Activated T-helper 17 cell treated with anti-CD3 and anti-CD28 coated beads, Interleukin-2, amount 50 U/mL, for 72 hours (primary cell): ENCODE results near the gene AOAH. TPM values are rescaled to one million over a fixed set of nuclear protein-coding genes. Genes with fewer than 3 reads are reported as not detected.
A peak's percentile ranks its signal among the peaks of the same experiment; 100 is the strongest.
"Not testable (repeated sequence)": the region's sequence is repeated elsewhere in the genome, so short reads cannot be mapped to it uniquely, and the experiment has no call there.

Source experiments
- ATAC-seq: fragments of 150-1000 bp; cut with Tn5 transposase; replicated peaks from 2 replicates; pipeline ENCODE4 v1.10.0; 2021; ENCODE audit warnings: mild to moderate bottlenecking, moderate library complexity
- H3K27ac Mint-ChIP-seq: one replicate; pipeline ENCODE4 v1.8.0; 2022; ENCODE audit warnings: mixed read lengths
- H3K27me3 Mint-ChIP-seq: one replicate; pipeline ENCODE4 v1.8.0; 2022; ENCODE audit warnings: mixed read lengths
- H3K36me3 Mint-ChIP-seq: one replicate; pipeline ENCODE4 v1.8.0; 2022; ENCODE audit warnings: low read depth, mild to moderate bottlenecking, mixed read lengths
- H3K4me1 Mint-ChIP-seq: one replicate; pipeline ENCODE4 v1.8.0; 2022; ENCODE audit warnings: mixed read lengths
- H3K4me3 Mint-ChIP-seq: one replicate; pipeline ENCODE4 v1.8.0; 2022; ENCODE audit warnings: mild to moderate bottlenecking, mixed read lengths
- H3K9me3 Mint-ChIP-seq: one replicate; pipeline ENCODE4 v1.8.0; 2022; ENCODE audit warnings: mixed read lengths
- total RNA-seq, 2 donors: library from RNA; stranded (reverse); gene quantifications; one replicate each; pipeline ENCODE4 v1.2.3, GENCODE V29; 2022

AOAH gene
- total RNA-seq, 2 donors from 2014 or later: 1.4 to 2.9 TPM

DNA sequence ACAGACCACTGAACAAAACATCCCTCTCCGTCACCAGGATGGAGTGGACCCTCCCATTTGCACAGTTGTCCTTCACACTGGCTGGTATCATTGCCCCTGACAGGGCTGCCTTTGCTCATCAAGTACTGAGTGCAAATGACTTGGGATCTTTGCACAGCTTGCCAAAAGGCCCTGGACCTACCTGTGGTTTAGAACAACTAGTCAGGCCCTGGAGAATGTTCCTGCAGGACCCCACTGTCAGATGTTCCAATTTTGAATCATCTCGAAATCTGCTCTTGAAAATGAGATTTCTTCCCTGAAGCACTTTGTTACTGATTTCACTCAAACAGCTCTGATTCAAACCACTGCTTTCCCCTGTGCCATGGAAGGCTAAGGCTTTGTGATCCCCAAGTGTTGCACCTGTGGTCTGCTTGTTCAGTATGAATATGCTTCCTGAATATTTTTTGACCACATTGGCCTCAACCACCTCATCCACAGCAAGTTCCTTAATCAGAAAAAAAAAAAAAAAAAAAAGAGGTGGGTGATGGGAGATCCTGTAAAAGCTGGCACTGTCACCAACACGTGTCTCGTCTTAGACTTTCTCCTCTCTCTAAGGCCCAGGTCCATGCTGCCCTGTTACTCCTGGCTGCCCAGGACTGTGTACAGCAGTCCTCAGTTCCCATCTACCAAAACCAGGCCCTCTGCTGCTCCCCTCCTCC is 2.7 kb upstream of the AOAH start:
- H3K4me1 Mint-ChIP-seq: peaks cover 44% of the 10 kb centered on the region
- H3K27me3 Mint-ChIP-seq: no peaks in the 10 kb centered on the region
- H3K27ac Mint-ChIP-seq: peak overlapping the region; percentile 33
- ATAC-seq: peak; percentile 82
- no peaks in the 10 kb centered on the region for H3K36me3 Mint-ChIP-seq
- H3K4me3 Mint-ChIP-seq: peak overlapping the region; percentile 15
- peaks cover 4% of the 10 kb centered on the region for H3K9me3 Mint-ChIP-seq

DNA sequence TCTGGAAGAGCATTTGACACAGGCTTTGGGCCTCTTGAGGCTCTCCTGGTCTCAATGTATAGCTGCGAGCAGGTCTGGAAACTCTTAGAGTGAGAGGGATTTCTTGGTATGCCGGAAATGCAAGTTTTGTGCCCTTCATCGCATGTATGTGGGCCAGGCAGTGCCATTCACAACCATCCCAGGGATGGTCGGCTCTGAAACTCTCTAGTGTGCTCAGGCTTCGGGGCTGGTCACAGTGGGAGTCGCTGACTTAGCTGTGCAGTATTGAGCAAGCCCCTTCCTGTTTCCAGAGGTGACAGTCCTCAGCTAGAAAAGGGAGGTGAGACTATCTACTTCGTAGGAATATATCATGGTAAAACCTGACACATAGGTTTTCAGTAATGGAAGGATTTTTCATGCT is 2.0 kb upstream of the AOAH start:
- no peaks in the 10 kb centered on the region for H3K27me3 Mint-ChIP-seq
- H3K36me3 Mint-ChIP-seq: no peaks in the 10 kb centered on the region
- ATAC-seq: peak; percentile 22
- H3K4me1 Mint-ChIP-seq: peaks cover 44% of the 10 kb centered on the region
- H3K4me3 Mint-ChIP-seq: peak overlapping the region; percentile 15
- peaks cover 4% of the 10 kb centered on the region for H3K9me3 Mint-ChIP-seq
- peak overlapping the region; percentile 33 for H3K27ac Mint-ChIP-seq

DNA sequence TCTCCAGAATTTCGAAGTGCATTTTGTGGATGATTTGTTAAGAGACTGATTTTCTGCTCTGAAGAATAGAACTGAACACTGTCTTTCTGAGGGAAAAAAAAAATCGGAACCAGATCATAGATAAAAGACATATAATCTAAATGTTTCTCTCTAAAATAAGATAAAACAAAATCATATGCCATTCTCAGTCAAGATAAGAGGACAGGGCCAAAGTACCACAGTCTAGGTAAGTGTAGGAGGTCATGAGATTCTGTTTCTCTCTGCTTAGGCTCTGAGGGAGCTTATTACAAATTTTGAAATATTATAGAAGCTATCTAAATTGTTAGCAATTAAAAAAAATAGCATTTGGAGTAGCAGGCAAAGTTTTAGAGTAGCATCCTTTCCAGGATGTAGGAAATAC is 702 bp upstream of the AOAH start:
- Mint-ChIP-seq H3K4me1 (peaks cover 44% of the 10 kb centered on the region), H3K27me3 (no peaks in the 10 kb centered on the region), H3K36me3 (no peaks in the 10 kb centered on the region), H3K4me3 (peak overlapping the region; percentile 71), H3K9me3 (peaks cover 4% of the 10 kb centered on the region), H3K27ac (peak overlapping the region; percentile 87)
- no peak for ATAC-seq

DNA sequence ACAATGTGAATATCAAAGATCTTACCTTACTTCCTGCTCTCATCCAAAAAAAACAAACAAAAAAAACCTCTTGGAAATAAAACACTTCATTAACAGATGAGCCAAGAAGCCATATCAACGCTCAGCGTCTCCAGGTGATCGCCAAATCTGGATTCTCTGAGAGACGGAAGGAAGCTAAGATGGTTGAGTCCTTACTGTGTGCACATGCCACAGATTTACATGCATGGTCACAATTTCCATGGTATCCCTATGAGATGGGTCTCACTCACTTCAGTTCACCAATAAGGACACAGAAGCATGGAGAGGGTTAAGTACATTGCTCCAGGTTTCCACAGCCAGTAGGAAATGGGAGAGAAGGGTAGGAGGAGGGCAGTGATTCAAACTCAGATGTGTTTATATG is 1.0 kb downstream of the AOAH start:
- no peaks in the 10 kb centered on the region for H3K36me3 Mint-ChIP-seq
- ATAC-seq: no peak
- H3K4me3 Mint-ChIP-seq: peak overlapping the region; percentile 71
- H3K27ac Mint-ChIP-seq: no peak overlapping the region
- H3K9me3 Mint-ChIP-seq: no peaks in the 10 kb centered on the region
- no peaks in the 10 kb centered on the region for H3K27me3 Mint-ChIP-seq
- peaks cover 39% of the 10 kb centered on the region for H3K4me1 Mint-ChIP-seq

- no peaks in the 10 kb centered on the region for H3K9me3 Mint-ChIP-seq
- H3K27me3 Mint-ChIP-seq: no peaks in the 10 kb centered on the region
- ATAC-seq: no peak
- peaks cover 10% of the 10 kb centered on the region for H3K4me1 Mint-ChIP-seq
- H3K4me3 Mint-ChIP-seq: no peak overlapping the region
- H3K27ac Mint-ChIP-seq: no peak overlapping the region
- no peaks in the 10 kb centered on the region for H3K36me3 Mint-ChIP-seq
These were observed 5.1 kb downstream of the AOAH start for GRCh38 chr7:36719083-36719632.

DNA sequence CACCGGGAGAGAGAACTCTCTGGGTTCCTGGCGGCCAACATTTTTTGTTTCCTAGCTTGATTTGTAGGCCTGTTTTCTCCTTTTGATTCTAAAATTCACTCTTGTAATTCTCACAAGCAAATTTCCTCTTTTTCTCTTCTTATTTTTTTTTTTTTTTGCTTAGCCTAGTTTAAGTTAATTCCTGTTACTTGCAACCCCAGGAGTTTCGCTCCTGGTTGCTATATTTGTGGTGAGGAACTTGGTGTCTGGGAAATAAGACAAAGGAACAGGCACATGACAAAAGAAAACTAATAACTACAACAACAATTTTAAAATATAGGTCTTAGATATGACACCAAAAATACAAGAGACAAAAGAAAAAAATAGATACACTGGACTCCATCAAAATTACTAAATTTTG is 6.7 kb downstream of the AOAH start:
- Mint-ChIP-seq H3K27me3 (no peaks in the 10 kb centered on the region), H3K4me1 (no peaks in the 10 kb centered on the region), H3K9me3 (no peaks in the 10 kb centered on the region), H3K4me3 (no peak overlapping the region), H3K27ac (no peak overlapping the region), H3K36me3 (no peaks in the 10 kb centered on the region)
- no peak for ATAC-seq

- H3K9me3 Mint-ChIP-seq, H3K4me3 Mint-ChIP-seq, H3K4me1 Mint-ChIP-seq, H3K27me3 Mint-ChIP-seq, H3K36me3 Mint-ChIP-seq, ATAC-seq, H3K27ac Mint-ChIP-seq: not testable (repeated sequence)
These were observed 7.5 kb downstream of the AOAH start for GRCh38 chr7:36716802-36717201.

DNA sequence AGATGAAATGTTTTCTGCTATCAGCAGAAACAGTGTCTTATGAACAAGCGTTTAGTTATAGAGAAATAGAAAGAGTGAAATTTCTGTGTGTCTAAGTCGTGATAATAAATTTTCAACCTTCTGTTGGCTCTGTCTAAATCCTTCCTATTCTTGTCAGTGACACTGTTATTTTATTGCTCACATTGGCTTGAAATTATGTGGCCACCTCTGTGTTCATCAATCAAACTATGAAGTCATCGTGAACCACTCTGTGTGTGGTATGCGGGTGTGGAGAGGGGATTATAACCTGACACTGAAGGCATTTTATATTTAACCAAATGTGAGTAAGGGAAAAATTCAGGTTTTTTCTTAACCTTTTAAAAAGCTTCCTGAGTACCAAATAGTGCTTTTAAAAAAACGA is 12.3 kb downstream of the AOAH start:
- H3K4me1 Mint-ChIP-seq: peaks cover 10% of the 10 kb centered on the region
- no peak overlapping the region for H3K4me3 Mint-ChIP-seq
- no peak for ATAC-seq

DNA sequence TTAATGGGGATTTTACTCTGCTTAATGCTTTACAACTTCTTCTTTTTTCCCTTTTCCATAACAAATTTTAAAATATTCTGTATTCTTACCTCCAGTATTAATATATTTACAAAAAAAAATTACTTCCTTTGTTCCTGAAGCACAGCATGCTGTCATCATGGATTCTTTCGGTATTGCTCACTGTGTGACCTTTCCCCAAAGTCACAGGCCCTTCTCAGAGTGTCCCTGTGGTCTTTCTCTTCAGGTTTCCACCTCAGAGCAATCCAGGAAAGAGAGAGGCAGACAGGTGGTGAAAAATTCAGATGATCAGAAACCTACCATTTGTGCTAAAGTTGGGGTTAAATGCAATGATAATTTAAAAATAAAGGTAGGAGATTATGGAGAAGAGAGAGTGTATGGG is 13.0 kb downstream of the AOAH start:
- H3K4me3 Mint-ChIP-seq: no peak overlapping the region
- H3K27ac Mint-ChIP-seq: no peak overlapping the region

More for the DNA sequence above, 12.3 kb downstream of the AOAH start:
- peaks cover 5% of the 10 kb centered on the region for H3K9me3 Mint-ChIP-seq
- peaks cover 5% of the 10 kb centered on the region for H3K27me3 Mint-ChIP-seq
- no peaks in the 10 kb centered on the region for H3K36me3 Mint-ChIP-seq
- H3K27ac Mint-ChIP-seq: no peak overlapping the region

DNA sequence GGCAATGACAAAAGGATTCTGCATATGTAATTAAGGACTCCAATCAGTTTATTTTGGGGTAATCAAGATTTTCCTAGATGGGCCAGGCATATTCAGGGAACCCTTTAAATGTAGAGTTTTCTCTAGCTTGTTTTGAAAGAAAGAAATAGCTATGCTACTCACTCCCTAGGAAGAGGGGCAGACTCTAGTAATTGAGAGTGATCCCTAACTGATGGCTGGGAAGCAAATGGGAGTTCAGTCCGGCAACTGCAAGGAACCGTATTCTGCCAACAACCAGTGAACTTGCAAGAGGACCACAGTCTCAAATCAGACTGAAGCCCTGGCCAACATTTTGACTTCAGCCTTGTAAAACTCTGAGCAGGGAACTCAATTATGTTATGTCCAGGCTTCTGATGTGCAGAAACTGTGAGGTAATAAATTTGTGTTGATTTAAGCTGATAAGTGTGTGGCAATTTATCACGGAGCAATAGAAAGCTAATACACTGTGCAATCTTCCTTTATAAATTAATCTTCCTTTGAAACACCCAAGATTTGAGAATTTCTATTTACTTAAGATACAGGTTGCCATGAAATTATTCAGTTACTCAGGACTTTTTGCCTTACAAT is 14.0 kb downstream of the AOAH start:
- no peak for ATAC-seq
- no peak overlapping the region for H3K27ac Mint-ChIP-seq
- peaks cover 13% of the 10 kb centered on the region for H3K4me1 Mint-ChIP-seq
- peaks cover 5% of the 10 kb centered on the region for H3K27me3 Mint-ChIP-seq
- H3K36me3 Mint-ChIP-seq: no peaks in the 10 kb centered on the region
- no peak overlapping the region for H3K4me3 Mint-ChIP-seq
- H3K9me3 Mint-ChIP-seq: peaks cover 7% of the 10 kb centered on the region

More for the DNA sequence above, 13.0 kb downstream of the AOAH start:
- Mint-ChIP-seq H3K9me3 (peaks cover 7% of the 10 kb centered on the region), H3K36me3 (no peaks in the 10 kb centered on the region), H3K27me3 (peaks cover 5% of the 10 kb centered on the region), H3K4me1 (peaks cover 13% of the 10 kb centered on the region)
- ATAC-seq: no peak

DNA sequence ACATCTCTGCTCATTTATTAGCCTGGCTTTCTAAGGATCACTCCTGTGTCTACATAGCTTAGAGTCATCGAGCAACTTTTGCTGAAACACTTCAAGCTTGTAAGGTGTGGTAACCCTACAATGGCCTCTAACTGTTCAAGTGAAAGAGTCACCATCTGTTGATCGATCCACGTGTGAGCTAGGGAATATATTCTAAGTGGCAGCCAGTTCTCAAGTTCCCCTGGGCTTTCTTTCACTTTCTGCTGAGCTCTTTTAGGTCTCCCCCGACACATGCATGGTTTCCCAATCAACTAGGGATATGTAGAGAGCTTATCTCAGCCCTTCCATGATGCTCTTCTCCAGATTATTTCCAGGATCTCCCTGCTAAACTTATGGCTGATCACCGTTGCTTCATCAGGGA is 15.5 kb downstream of the AOAH start:
- H3K4me1 Mint-ChIP-seq: peaks cover 13% of the 10 kb centered on the region
- ATAC-seq: no peak

DNA sequence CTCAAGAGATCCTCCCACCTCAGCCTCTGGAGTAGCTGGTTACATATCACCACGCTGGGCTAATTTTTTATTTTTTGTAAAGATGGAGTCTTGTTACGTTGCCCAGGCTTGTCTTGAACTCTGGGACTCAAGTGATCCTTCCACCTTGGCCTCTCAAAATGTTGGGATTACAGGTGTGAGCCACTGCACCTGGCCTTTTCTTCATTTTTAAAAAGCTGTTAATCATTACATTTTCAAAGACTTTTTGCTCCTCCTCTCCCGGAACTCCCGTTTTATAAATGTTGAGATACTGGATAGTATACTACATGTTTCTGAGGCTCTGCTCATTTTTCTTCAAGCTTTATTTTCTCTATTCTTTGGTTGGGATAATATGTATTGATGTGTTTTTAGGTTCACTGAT is 16.4 kb downstream of the AOAH start:
- no peak for ATAC-seq
- Mint-ChIP-seq H3K36me3 (no peaks in the 10 kb centered on the region), H3K9me3 (peaks cover 7% of the 10 kb centered on the region), H3K4me1 (peaks cover 13% of the 10 kb centered on the region), H3K4me3 (peak overlapping the region; percentile 28), H3K27me3 (peaks cover 5% of the 10 kb centered on the region), H3K27ac (peak overlapping the region; percentile 53)

More for the DNA sequence above, 15.5 kb downstream of the AOAH start:
- Mint-ChIP-seq H3K27ac (no peak overlapping the region), H3K4me3 (no peak overlapping the region), H3K36me3 (no peaks in the 10 kb centered on the region), H3K27me3 (peaks cover 5% of the 10 kb centered on the region), H3K9me3 (peaks cover 7% of the 10 kb centered on the region)

GRCh38 chr7:36707465-36707864 is 16.8 kb downstream of the AOAH start:
- ATAC-seq: peak; percentile 79
- Mint-ChIP-seq H3K9me3 (peaks cover 7% of the 10 kb centered on the region), H3K27me3 (peaks cover 5% of the 10 kb centered on the region), H3K4me1 (peaks cover 13% of the 10 kb centered on the region), H3K27ac (peak overlapping the region; percentile 53), H3K36me3 (no peaks in the 10 kb centered on the region), H3K4me3 (peak overlapping the region; percentile 28)

- H3K36me3 Mint-ChIP-seq, H3K27me3 Mint-ChIP-seq, H3K4me3 Mint-ChIP-seq, H3K9me3 Mint-ChIP-seq, H3K27ac Mint-ChIP-seq, ATAC-seq: not testable (repeated sequence)
- peaks cover 13% of the 10 kb centered on the region for H3K4me1 Mint-ChIP-seq
These were observed 20.4 kb downstream of the AOAH start for GRCh38 chr7:36703860-36704259.

DNA sequence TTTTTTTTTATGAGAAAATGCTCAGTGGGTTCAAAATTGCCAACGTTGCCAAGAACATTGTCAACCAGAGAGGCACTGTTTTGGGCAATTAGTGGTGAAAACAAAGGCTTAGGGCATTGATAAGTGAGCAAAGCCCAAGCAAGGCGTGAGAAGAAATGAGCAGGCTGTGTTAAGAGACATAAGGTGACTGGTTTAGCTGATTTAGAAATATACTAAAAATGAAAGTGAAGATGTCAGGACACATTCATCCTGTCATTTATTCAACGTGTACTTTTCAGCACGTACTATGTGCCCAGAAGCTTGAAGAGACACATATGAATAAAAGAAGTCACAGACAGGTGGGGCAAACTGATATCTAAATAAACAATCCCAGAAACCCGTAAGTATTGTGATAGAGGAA is 31.8 kb downstream of the AOAH start:
- Mint-ChIP-seq H3K27me3 (no peaks in the 10 kb centered on the region), H3K4me3 (no peak overlapping the region), H3K4me1 (peaks cover 13% of the 10 kb centered on the region), H3K9me3 (no peaks in the 10 kb centered on the region), H3K27ac (no peak overlapping the region), H3K36me3 (no peaks in the 10 kb centered on the region)
- no peak for ATAC-seq
